Tibial nerve (tissue), 4 donors: ENCODE measurements around the gene ACOD1.

Source experiments
- EP300 ChIP-seq, 2 donors: sonication (generic); formaldehyde crosslinking; IDR thresholded peaks; one replicate each; pipeline ENCODE4 v1.6.1; 2017; ENCODE audit warnings: antibody characterized with exemption in 2 of 2, mild to moderate bottlenecking in 1 of 2
- TF ChIP-seq, protein P1 (sequence below), 5 experiments: fragments of 200-600 bp in 3 of 5; fragments of 450-650 bp in 2 of 5; sonication (generic) in 3 of 5; IDR thresholded peaks; one replicate each; pipeline ENCODE4 v1.5.1; 2016 to 2019; ENCODE audit warnings: antibody characterized with exemption in 5 of 5, mild to moderate bottlenecking in 3 of 5, moderate library complexity in 2 of 5

DNA sequence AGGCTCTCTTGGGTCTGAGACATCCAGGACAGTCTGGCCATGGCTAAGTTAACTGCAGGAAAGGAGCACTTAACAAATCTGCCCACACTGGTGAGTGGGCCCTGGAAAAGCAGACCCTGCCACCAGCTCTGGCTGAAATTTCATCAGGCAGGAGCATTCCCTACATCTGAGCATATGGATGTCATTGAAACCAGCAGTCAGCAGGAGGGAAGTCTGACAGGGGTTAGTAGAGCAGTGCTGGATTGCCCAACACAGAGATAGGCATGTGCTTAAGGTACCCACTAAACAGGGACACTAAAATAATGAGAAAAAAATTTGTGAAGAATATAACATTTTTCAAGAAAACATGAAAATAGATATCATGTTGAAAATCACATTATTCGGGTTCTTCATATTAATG, 13.6 kb upstream of the ACOD1 start:
- TF ChIP-seq, protein P1, sequence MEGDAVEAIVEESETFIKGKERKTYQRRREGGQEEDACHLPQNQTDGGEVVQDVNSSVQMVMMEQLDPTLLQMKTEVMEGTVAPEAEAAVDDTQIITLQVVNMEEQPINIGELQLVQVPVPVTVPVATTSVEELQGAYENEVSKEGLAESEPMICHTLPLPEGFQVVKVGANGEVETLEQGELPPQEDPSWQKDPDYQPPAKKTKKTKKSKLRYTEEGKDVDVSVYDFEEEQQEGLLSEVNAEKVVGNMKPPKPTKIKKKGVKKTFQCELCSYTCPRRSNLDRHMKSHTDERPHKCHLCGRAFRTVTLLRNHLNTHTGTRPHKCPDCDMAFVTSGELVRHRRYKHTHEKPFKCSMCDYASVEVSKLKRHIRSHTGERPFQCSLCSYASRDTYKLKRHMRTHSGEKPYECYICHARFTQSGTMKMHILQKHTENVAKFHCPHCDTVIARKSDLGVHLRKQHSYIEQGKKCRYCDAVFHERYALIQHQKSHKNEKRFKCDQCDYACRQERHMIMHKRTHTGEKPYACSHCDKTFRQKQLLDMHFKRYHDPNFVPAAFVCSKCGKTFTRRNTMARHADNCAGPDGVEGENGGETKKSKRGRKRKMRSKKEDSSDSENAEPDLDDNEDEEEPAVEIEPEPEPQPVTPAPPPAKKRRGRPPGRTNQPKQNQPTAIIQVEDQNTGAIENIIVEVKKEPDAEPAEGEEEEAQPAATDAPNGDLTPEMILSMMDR (IDR thresholded peaks at IDR 0.05), result no peak
- TF ChIP-seq EP300 (IDR thresholded peaks at IDR 0.05), result no peak
